SK-N-SH treated with all-trans-retinoic acid at 6 μM for 48 hours (cell line): ENCODE data around the gene EGFL8.

Experiments
- ATAC-seq: fragments of 200-7000 bp; cut with Tn5 transposase; 3 replicates; pipeline ENCODE4 v1.9.1; 2020; ENCODE audit warnings: mild to moderate bottlenecking, moderate library complexity
- BACH2 ChIP-seq: fragments of 250-450 bp; sonication (Bioruptor Pico); IDR thresholded peaks from 2 replicates; pipeline ENCODE4 v1.9.0; 2021; ENCODE audit warnings: mild to moderate bottlenecking, borderline replicate concordance
- CREB5 ChIP-seq: fragments of 250-450 bp; sonication (Bioruptor Pico); IDR thresholded peaks from 2 replicates; pipeline ENCODE4 v1.5.1; 2020; ENCODE audit warnings: low read depth, mild to moderate bottlenecking, moderate library complexity
- CSDC2 ChIP-seq: fragments of 250-450 bp; sonication (Bioruptor Pico); IDR thresholded peaks from 2 replicates; pipeline ENCODE4 v1.5.0; 2020; ENCODE audit warnings: mild to moderate bottlenecking, moderate library complexity
- CSRNP3 ChIP-seq: fragments of 250-450 bp; sonication (Bioruptor Pico); IDR thresholded peaks from 2 replicates; pipeline ENCODE4 v1.5.1; 2021; ENCODE audit warnings: mild to moderate bottlenecking, moderate library complexity
- ESRRG ChIP-seq: fragments of 250-450 bp; sonication (Bioruptor Pico); IDR thresholded peaks from 2 replicates; pipeline ENCODE4 v1.6.1; 2021; ENCODE audit warnings: mild to moderate bottlenecking
- GLIS3 ChIP-seq: fragments of 250-450 bp; sonication (Bioruptor Pico); IDR thresholded peaks from 2 replicates; pipeline ENCODE4 v1.5.0; 2020; ENCODE audit warnings: mild to moderate bottlenecking, moderate library complexity
- ISL1 ChIP-seq: fragments of 250-450 bp; sonication (Bioruptor Pico); IDR thresholded peaks from 2 replicates; pipeline ENCODE4 v2.1.2; 2022; ENCODE audit warnings: mild to moderate bottlenecking, moderate library complexity
- OSR1 ChIP-seq: fragments of 250-450 bp; sonication (Bioruptor Pico); IDR thresholded peaks from 2 replicates; pipeline ENCODE4 v1.8.0; 2022; ENCODE audit warnings: moderate library complexity, mild to moderate bottlenecking, inconsistent platforms
- PATZ1 ChIP-seq: fragments of 250-450 bp; sonication (Bioruptor Pico); IDR thresholded peaks from 2 replicates; pipeline ENCODE4 v1.8.0; 2020; ENCODE audit warnings: mild to moderate bottlenecking, moderate library complexity, borderline replicate concordance
- POU6F1 ChIP-seq: fragments of 250-450 bp; sonication (Bioruptor Pico); IDR thresholded peaks from 2 replicates; pipeline ENCODE4 v1.8.0; 2021; ENCODE audit warnings: low read depth, mild to moderate bottlenecking, moderate library complexity, borderline replicate concordance
- PPARA ChIP-seq: fragments of 250-450 bp; sonication (Bioruptor Pico); IDR thresholded peaks from 2 replicates; pipeline ENCODE4 v1.5.0; 2020; ENCODE audit warnings: mild to moderate bottlenecking, borderline replicate concordance
- SNAI2 ChIP-seq: fragments of 250-450 bp; sonication (Bioruptor Pico); IDR thresholded peaks from 2 replicates; pipeline ENCODE4 v1.5.0; 2020; ENCODE audit warnings: mild to moderate bottlenecking, moderate library complexity
- TCF4 ChIP-seq: fragments of 250-450 bp; sonication (Bioruptor Pico); IDR thresholded peaks from 2 replicates; pipeline ENCODE4 v1.8.0; 2021; ENCODE audit warnings: mild to moderate bottlenecking, moderate library complexity, borderline replicate concordance
- TOX ChIP-seq: fragments of 250-450 bp; sonication (Bioruptor Pico); IDR thresholded peaks from 2 replicates; pipeline ENCODE4 v1.8.0; 2021; ENCODE audit warnings: mild to moderate bottlenecking, moderate library complexity, borderline replicate concordance
- TSHZ2 ChIP-seq: fragments of 250-450 bp; sonication (Bioruptor Pico); IDR thresholded peaks from 2 replicates; pipeline ENCODE4 v1.5.0; 2020; ENCODE audit warnings: mild to moderate bottlenecking, moderate library complexity
- ZC3H10 ChIP-seq: fragments of 250-450 bp; sonication (Bioruptor Pico); IDR thresholded peaks from 2 replicates; pipeline ENCODE4 v1.5.1; 2021; ENCODE audit warnings: mild to moderate bottlenecking, moderate library complexity
- ZFP3 ChIP-seq: fragments of 250-450 bp; sonication (Bioruptor Pico); IDR thresholded peaks from 2 replicates; pipeline ENCODE4 v1.5.0; 2020; ENCODE audit warnings: mild to moderate bottlenecking, moderate library complexity
- ZFP30 ChIP-seq: fragments of 450-650 bp; formaldehyde crosslinking; IDR thresholded peaks from 2 replicates; pipeline ENCODE4 v1.5.0; 2022; ENCODE audit warnings: mild to moderate bottlenecking, moderate library complexity
- ZNF565 ChIP-seq: fragments of 450-650 bp; formaldehyde crosslinking; conservative IDR thresholded peaks from 2 replicates; pipeline ENCODE4 v1.5.0; 2020; ENCODE audit warnings: low read depth, mild to moderate bottlenecking, moderate library complexity
- ZNF8 ChIP-seq: fragments of 450-650 bp; formaldehyde crosslinking; IDR thresholded peaks from 2 replicates; pipeline ENCODE4 v1.5.0; 2020; ENCODE audit warnings: mild to moderate bottlenecking, moderate library complexity

Gene EGFL8

GRCh38 chr6:32181915-32182529 is 17.6 kb downstream of the EGFL8 start:
- TF ChIP-seq TOX (no peak), ZFP3 (CRISPR knock-in tag) (no peak), ZC3H10 (CRISPR knock-in tag) (no peak)
- TF ChIP-seq, all 23 proteins: peak for 0
- no peak for ATAC-seq

- ATAC-seq = no peak
- TF ChIP-seq TCF4 (CRISPR knock-in tag) (no peak), ESRRG (no peak), PPARA (CRISPR knock-in tag) (no peak), POU6F1 (CRISPR knock-in tag) (no peak), ZFP3 (CRISPR knock-in tag) (no peak), ZNF8 (no peak), ZFP30 (CRISPR knock-in tag) (no peak), SNAI2 (CRISPR knock-in tag) (no peak), BACH2 (no peak), TOX (no peak), GLIS3 (CRISPR knock-in tag) (no peak), TSHZ2 (CRISPR knock-in tag) (no peak), ZC3H10 (CRISPR knock-in tag) (no peak), ISL1 (CRISPR knock-in tag) (no peak), ZNF565 (CRISPR knock-in tag) (no peak)
These were observed 18.2 kb downstream of the EGFL8 start for GRCh38 chr6:32182555-32182981.

GRCh38 chr6:32183030-32183429 is 18.6 kb downstream of the EGFL8 start:
- no peak for ATAC-seq
- no peak for TF ChIP-seq GLIS3 (CRISPR knock-in tag)
- no peak for TF ChIP-seq PATZ1 (CRISPR knock-in tag)
- no peak for TF ChIP-seq ZFP3 (CRISPR knock-in tag)
- no peak for TF ChIP-seq TSHZ2 (CRISPR knock-in tag)
- no peak for TF ChIP-seq ESRRG

- no peak for ATAC-seq
- TF ChIP-seq TCF4 (CRISPR knock-in tag) = no peak
- TF ChIP-seq ZNF8 = no peak
- TF ChIP-seq CSDC2 (CRISPR knock-in tag) = no peak
- TF ChIP-seq CREB5 = no peak
- TF ChIP-seq OSR1 (CRISPR knock-in tag) = no peak
- TF ChIP-seq GLIS3 (CRISPR knock-in tag) = no peak
- no peak for TF ChIP-seq PATZ1 (CRISPR knock-in tag)
- TF ChIP-seq ZC3H10 (CRISPR knock-in tag) = no peak
- TF ChIP-seq CSRNP3 (CRISPR knock-in tag) = no peak
- no peak for TF ChIP-seq ZNF565 (CRISPR knock-in tag)
These were observed 19.2 kb downstream of the EGFL8 start for GRCh38 chr6:32183483-32184083.
